ENCODE data around the gene OR2A12. TPM values are rescaled to one million over a fixed set of nuclear protein-coding genes. Genes with fewer than 3 reads are reported as not detected.

The OR2A12 gene
- polyA plus RNA-seq, 2 of the 4 experiments (the other 2 are of a cell fraction), result not detected

DNA sequence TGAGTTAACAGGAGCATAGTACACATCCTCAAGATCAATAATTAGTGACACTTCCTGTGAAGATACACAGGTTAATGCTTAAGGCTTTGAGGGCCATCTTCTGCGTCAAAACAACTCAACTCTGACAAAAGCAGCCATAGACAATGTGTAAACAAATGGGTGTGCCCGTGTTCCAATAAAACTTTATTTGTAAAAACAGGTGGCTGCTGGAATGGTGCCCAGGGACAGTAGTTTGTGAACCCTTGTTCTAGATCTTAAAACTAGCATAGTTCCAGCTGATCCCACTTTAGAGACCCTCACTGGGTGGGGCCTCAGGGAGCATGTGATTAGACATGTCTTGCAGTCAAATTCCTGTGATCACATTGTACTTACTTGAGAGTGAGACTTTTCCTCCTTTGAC lies 44.7 kb downstream of the OR2A12 start:
- WGBS (ENCODE audit: missing lambda C conversion rate), result 0% methylated on average over 2 of the region's 2 CpGs
- ChIA-PET POLR2A (no interaction called here), CTCF (interaction anchor here (1.0 kb wide), 1 partner anchor 394 kb away, joined by 3 read pairs; no protein-coding TSS in a partner anchor)
- Histone ChIP-seq H3K4me3 (no peak overlapping the region), H3K4me2 (no peak overlapping the region), H3K27ac (no peak overlapping the region), H3K9me3 (no peaks in the 10 kb centered on the region), H3K4me1 (no peaks in the 10 kb centered on the region)
- DNase-seq (ENCODE audit: low read depth in 1 of 2, low spot score in 1 of 2), result no peak
- TF ChIP-seq ESRRA (IDR thresholded peaks at IDR 0.05; ENCODE audit: borderline replicate concordance, low read length) (no peak), NR3C1 (IDR thresholded peaks at IDR 0.05) (no peak), POLR2AphosphoS2 (conservative IDR thresholded peaks at IDR 0.05; ENCODE audit: low read length) (no peak), REST (IDR thresholded peaks at IDR 0.05) (no peak), HMGXB4 (CRISPR knock-in tag; IDR thresholded peaks at IDR 0.05; ENCODE audit: borderline replicate concordance) (no peak), HOXB5 (CRISPR knock-in tag; IDR thresholded peaks at IDR 0.05) (no peak), RARB (CRISPR knock-in tag; IDR thresholded peaks at IDR 0.05) (no peak), JUN (IDR thresholded peaks at IDR 0.05) (no peak)
- ATAC-seq, result no peak
- FAIRE-seq, result no peak

DNA sequence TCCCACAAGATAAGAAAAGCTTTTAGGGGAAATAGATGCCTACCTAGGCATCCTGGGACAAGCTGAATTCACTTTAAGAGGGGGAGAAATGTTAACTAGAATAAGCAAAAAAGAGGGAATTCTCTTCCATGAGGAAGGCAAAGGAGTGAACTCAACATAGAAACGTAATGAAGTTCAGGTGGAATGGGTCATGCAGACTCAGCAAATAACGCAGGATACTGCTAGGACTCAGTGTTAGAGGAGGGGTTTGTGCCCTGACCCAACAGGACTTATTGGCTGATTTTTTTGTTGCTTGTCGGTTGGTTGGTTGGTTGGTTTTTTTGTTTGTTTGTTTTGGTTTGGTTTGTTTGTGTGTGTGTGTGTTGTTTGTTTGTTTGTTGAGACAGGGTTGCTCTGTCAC lies 46.2 kb downstream of the OR2A12 start:
- 11% methylated on average over 3 of the region's 3 CpGs for WGBS (ENCODE audit: missing lambda C conversion rate)
- ATAC-seq, result no peak
- FAIRE-seq, result no peak
- H3K27ac ChIP-seq, result no peak overlapping the region
- POLR2A ChIA-PET, result no interaction called here
- H3K9me3 ChIP-seq, result no peaks in the 10 kb centered on the region
- no peak overlapping the region for H3K4me2 ChIP-seq
- H3K4me3 ChIP-seq, result no peak overlapping the region
- DNase-seq (ENCODE audit: low read depth in 1 of 2, low spot score in 1 of 2), result no peak
- H3K4me1 ChIP-seq, result no peaks in the 10 kb centered on the region
- TF ChIP-seq TP53 (CRISPR knock-in tag; IDR thresholded peaks at IDR 0.05) (no peak), BHLHE40 (IDR thresholded peaks at IDR 0.05; ENCODE audit: low read depth, low read length) (no peak), EP300 (IDR thresholded peaks at IDR 0.05) (no peak), FOXS1 (CRISPR knock-in tag; IDR thresholded peaks at IDR 0.05) (no peak), HOXA7 (CRISPR knock-in tag; IDR thresholded peaks at IDR 0.05) (no peak), MAFK (IDR thresholded peaks at IDR 0.05; ENCODE audit: partially characterized antibody) (peak; percentile 69)
- CTCF ChIA-PET, result no interaction called here

DNA sequence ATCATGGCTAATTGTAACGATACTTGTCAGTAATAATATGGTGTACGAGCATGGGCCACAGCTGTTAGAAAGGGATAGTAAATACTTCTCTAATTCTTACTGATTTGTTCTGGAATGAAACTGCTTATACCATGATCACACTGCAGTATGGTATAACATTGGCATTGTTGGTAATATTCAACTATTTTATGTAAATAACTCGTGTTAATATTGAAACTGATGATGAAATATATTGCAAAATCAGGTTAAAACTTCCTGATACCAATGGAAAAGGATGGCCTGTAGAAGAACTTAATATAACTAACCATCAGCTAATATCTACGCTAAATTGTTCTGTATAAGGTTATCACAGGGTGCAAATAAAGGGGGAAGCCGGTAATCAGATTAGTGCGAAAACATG lies 47.2 kb downstream of the OR2A12 start:
- TF ChIP-seq HMGXB4 (CRISPR knock-in tag; IDR thresholded peaks at IDR 0.05; ENCODE audit: borderline replicate concordance) (no peak), MAZ (IDR thresholded peaks at IDR 0.05; ENCODE audit: borderline replicate concordance, low read depth, low read length) (no peak), POLR2A (IDR thresholded peaks at IDR 0.05; ENCODE audit: low read length) (no peak), MAFK (IDR thresholded peaks at IDR 0.05; ENCODE audit: partially characterized antibody) (no peak), POLR2AphosphoS2 (conservative IDR thresholded peaks at IDR 0.05; ENCODE audit: low read length) (no peak), FOSB (CRISPR knock-in tag; IDR thresholded peaks at IDR 0.05) (no peak), RFX5 (IDR thresholded peaks at IDR 0.05) (no peak), JUNB (IDR thresholded peaks at IDR 0.05) (no peak), RARB (CRISPR knock-in tag; IDR thresholded peaks at IDR 0.05) (no peak), MAX (IDR thresholded peaks at IDR 0.05) (no peak), HES2 (IDR thresholded peaks at IDR 0.05) (no peak)
- TF ChIP-seq, protein P1, sequence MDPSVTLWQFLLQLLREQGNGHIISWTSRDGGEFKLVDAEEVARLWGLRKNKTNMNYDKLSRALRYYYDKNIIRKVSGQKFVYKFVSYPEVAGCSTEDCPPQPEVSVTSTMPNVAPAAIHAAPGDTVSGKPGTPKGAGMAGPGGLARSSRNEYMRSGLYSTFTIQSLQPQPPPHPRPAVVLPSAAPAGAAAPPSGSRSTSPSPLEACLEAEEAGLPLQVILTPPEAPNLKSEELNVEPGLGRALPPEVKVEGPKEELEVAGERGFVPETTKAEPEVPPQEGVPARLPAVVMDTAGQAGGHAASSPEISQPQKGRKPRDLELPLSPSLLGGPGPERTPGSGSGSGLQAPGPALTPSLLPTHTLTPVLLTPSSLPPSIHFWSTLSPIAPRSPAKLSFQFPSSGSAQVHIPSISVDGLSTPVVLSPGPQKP (IDR thresholded peaks at IDR 0.05; ENCODE audit: low read depth, low read length), result no peak
- H3K9me3 ChIP-seq, result no peaks in the 10 kb centered on the region
- H3K4me2 ChIP-seq, result no peak overlapping the region
- no peak overlapping the region for H3K4me3 ChIP-seq
- CTCF ChIA-PET, result no interaction called here
- H3K4me1 ChIP-seq, result no peaks in the 10 kb centered on the region
- no peak overlapping the region for H3K27ac ChIP-seq
- 56% methylated on average over 6 of the region's 6 CpGs for WGBS (ENCODE audit: missing lambda C conversion rate)
- DNase-seq (ENCODE audit: low read depth in 1 of 2, low spot score in 1 of 2), result no peak
- POLR2A ChIA-PET, result no interaction called here
- FAIRE-seq, result no peak
- ATAC-seq, result no peak

Data from A549 (cell line).